ENCODE results near the gene ALKAL2. TPM values are rescaled to one million over a fixed set of nuclear protein-coding genes. Genes with fewer than 3 reads are reported as not detected.

Gene ALKAL2
- total RNA-seq, 1 experiment from 2014 or later = not detected

GRCh38 chr2:255195-255594 is 32.7 kb downstream of the ALKAL2 start:
- no TSS peak for BruUV-seq (replicated peaks)
- no peaks in the 10 kb centered on the region for H3K36me3 ChIP-seq (ENCODE audit: control insufficient read depth in 1 of 2, insufficient read depth in 2 of 2, low read length in 2 of 2)
- no peaks in the 10 kb centered on the region for H3K9me2 ChIP-seq (ENCODE audit: insufficient read depth)
- H3K79me2 ChIP-seq (ENCODE audit: insufficient read depth, low read length) = no peaks in the 10 kb centered on the region
- peaks cover 8 to 14% of the 10 kb centered on the region in 2 experiments; a peak in 3 of 4 replicates for H3K9me3 ChIP-seq (ENCODE audit: control insufficient read depth in 1 of 2, insufficient read depth in 1 of 2, low read depth in 1 of 2, low read length in 2 of 2)
- no peak overlapping the region for H3K4me2 ChIP-seq (ENCODE audit: low read length)
- no peak overlapping the region for H3K9ac ChIP-seq (ENCODE audit: low read length)
- intact Hi-C loops (cut with micrococcal nuclease) = no loop called here
- ChIA-PET RAD21 (ENCODE audit: low non-redundant PET in 1 of 2, low total read pairs in 2 of 2, uncharacterized antibody in 2 of 2, unreplicated experiment in 2 of 2) (no interaction called here), CTCF (interaction anchor here (1.6 kb wide), 1 partner anchor 9 kb away, joined by 6 read pairs; no protein-coding TSS in a partner anchor), POLR2A (no interaction called here)
- TF ChIP-seq CBX3 (IDR thresholded peaks at IDR 0.05; ENCODE audit: low read depth) = no peak
- no peak for TF ChIP-seq EGR1 (IDR thresholded peaks at IDR 0.05; ENCODE audit: low read depth)
- TF ChIP-seq ELF1 (IDR thresholded peaks at IDR 0.05; ENCODE audit: borderline replicate concordance, low read depth) = no peak
- TF ChIP-seq ZBTB33 (IDR thresholded peaks at IDR 0.05; ENCODE audit: extremely low read depth, insufficient replicate concordance, low read length) = no peak
- no peak for TF ChIP-seq FOSL1 (IDR thresholded peaks at IDR 0.05; ENCODE audit: low read depth)
- TF ChIP-seq POLR2A (IDR thresholded peaks at IDR 0.05; ENCODE audit: borderline replicate concordance, extremely low read depth, insufficient read depth, insufficient read length) = no peak
- TF ChIP-seq REST (IDR thresholded peaks at IDR 0.05; ENCODE audit: low read depth) = no peak
- no peak for TF ChIP-seq ATF3 (IDR thresholded peaks at IDR 0.05)
- no peak for TF ChIP-seq EZH2phosphoT487 (IDR thresholded peaks at IDR 0.05; ENCODE audit: borderline replicate concordance)
- no peak for TF ChIP-seq YY1 (IDR thresholded peaks at IDR 0.05; ENCODE audit: extremely low read depth, insufficient replicate concordance, low read depth, low read length)
- TF ChIP-seq JUND (IDR thresholded peaks at IDR 0.05) = no peak
- no peak overlapping the region for H3K27ac ChIP-seq (ENCODE audit: low read depth, low read length)
- H3K4me1 ChIP-seq (ENCODE audit: control insufficient read depth in 1 of 2, insufficient read depth in 2 of 2, low read length in 2 of 2) = no peaks in the 10 kb centered on the region
- no peak for ATAC-seq
- DNase-seq (ENCODE audit: low read depth, low spot score) = no peak
- H3K27me3 ChIP-seq (ENCODE audit: insufficient read depth, low read length) = no peaks in the 10 kb centered on the region
- no peak overlapping the region for H2AFZ ChIP-seq (ENCODE audit: low read depth, low read length, poor library complexity, severe bottlenecking)
- no peaks in the 10 kb centered on the region for H4K20me1 ChIP-seq (ENCODE audit: insufficient read depth)
- no peak overlapping the region for H3K4me3 ChIP-seq (replicated peaks in 1 of 2; ENCODE audit: low read depth in 1 of 2, low read length in 2 of 2)

Measured in HCT116 (cell line).